GM18505 (cell line): Measurements from ENCODE around the gene FBXO3.
A peak's percentile ranks its signal among the peaks of the same experiment; 100 is the strongest.

Experiments
- ATAC-seq: cut with Tn5 transposase; IDR thresholded peaks from one replicate; pipeline ENCODE4 v1.9.1; 2021; ENCODE audit not compliant: unreplicated experiment
- POLR2A ChIP-seq: IDR thresholded peaks from 4 replicates; pipeline ENCODE4 v1.6.1; 2011; ENCODE audit warnings: borderline replicate concordance; ENCODE audit not compliant: insufficient read depth, insufficient read length; ENCODE audit errors: extremely low read depth

The FBXO3 gene

GRCh38 chr11:33778675-33779074 is 4.4 kb upstream of the FBXO3 start:
- no peak for TF ChIP-seq POLR2A
- ATAC-seq = no peak

DNA sequence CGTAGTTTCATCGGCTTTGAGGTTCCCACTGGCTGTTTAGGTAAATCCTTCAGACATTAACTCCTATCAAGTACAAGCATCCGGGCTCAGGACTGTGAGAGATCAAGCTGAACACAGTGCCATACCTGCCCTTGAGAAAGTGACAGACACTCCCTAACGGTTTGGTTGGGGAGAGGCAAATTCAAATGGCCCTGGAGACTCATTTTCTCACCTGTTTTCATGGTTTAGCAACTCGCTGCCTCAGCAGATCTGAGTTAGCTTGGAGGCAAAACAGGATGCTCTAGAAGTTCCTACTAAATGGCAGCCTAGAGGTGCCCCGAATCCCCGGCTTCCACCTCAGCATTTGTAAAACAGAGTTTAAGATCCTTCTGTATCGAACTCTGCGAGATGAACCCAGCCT is 3.6 kb upstream of the FBXO3 start:
- no peak for TF ChIP-seq POLR2A
- no peak for ATAC-seq

GRCh38 chr11:33775832-33776470 is 1.6 kb upstream of the FBXO3 start:
- ATAC-seq = no peak

DNA sequence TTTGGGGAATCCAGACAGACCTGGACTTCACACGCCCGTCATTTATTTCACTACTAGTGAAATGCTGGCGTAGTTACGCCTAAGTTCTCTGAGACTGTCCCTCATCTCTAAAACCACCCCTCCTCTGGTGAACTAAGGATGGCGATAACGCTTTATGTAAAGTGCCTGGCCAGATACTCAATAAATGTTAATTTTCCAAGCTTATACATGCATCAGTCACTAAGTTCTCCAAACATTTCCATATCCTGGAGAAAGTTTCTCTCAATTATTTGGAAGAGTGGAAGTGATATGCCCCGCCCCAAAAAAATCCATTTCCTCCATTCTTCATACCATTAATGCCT is 1.1 kb upstream of the FBXO3 start:
- no peak for TF ChIP-seq POLR2A
- no peak for ATAC-seq

More at GRCh38 chr11:33775832-33776470, 1.6 kb upstream of the FBXO3 start:
- TF ChIP-seq POLR2A = no peak

GRCh38 chr11:33774736-33775466 is 581 bp upstream of the FBXO3 start:
- TF ChIP-seq POLR2A = no peak
- no peak for ATAC-seq

DNA sequence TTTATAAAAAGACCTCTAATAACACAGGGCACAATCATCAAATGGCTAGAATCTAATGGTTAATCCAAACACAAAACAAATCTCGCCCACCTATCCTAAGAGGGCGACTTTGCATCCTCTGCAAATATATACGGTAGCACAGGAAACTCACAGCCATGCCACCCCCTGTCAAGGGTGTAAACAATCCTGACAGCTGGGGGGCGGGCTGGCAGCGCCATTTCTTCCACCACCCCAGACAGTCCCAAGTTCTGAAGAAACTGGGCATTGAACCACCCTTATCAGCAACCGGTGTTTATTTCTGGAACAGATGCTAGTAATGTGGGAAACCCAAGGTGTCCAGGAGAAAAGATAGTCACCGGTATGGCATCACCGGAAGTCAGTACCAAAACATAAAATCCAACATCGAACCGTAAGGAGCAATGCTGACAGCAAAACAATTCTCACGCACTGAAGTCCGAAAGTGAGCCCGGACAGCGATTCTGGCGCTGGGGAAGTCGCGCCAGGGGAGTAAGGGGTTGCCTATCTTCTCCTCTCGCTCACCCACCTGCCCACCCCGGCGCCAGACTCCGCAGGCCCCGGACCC is 825 bp downstream of the FBXO3 start:
- ATAC-seq = peak; percentile 31
- TF ChIP-seq POLR2A = no peak

GRCh38 chr11:33772870-33773269 is 1.4 kb downstream of the FBXO3 start:
- no peak for TF ChIP-seq POLR2A
- no peak for ATAC-seq

GRCh38 chr11:33772300-33772699 is 2.0 kb downstream of the FBXO3 start:
- ATAC-seq = no peak
- TF ChIP-seq POLR2A = no peak

GRCh38 chr11:33770236-33770635 is 4.1 kb downstream of the FBXO3 start:
- ATAC-seq = no peak

DNA sequence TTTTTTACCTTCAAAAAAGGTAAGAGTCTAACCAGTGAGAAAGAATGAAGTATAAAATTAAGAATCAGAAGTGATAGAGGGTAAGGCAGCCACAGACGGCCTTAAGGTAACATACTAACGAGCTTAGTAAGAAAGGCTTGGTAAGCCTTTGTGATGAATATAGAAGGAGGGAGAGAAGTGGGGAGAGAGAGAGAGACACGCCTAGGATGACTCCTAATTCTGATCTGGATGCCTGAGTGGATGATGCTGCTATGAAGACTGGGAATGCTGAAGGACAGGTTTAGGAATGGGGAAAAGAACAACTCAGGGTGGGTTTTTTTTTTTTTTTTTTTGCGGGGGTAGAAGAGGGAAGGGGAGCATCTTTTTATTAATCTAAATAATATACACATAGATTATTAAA is 4.8 kb downstream of the FBXO3 start:
- ATAC-seq = no peak
- TF ChIP-seq POLR2A = no peak

More at GRCh38 chr11:33770236-33770635, 4.1 kb downstream of the FBXO3 start:
- TF ChIP-seq POLR2A = no peak

GRCh38 chr11:33767624-33768023 is 6.7 kb downstream of the FBXO3 start:
- no peak for ATAC-seq

GRCh38 chr11:33766085-33766484 is 8.2 kb downstream of the FBXO3 start:
- TF ChIP-seq POLR2A = no peak
- no peak for ATAC-seq

More at GRCh38 chr11:33767624-33768023, 6.7 kb downstream of the FBXO3 start:
- no peak for TF ChIP-seq POLR2A

GRCh38 chr11:33761471-33761870 is 12.8 kb downstream of the FBXO3 start:
- no peak for TF ChIP-seq POLR2A
- peak; percentile 70 for ATAC-seq
